Trophoblast cell (in vitro differentiated cells and primary cell): ENCODE results near the gene PCLO.
A peak's percentile ranks its signal among the peaks of the same experiment; 100 is the strongest.

Source experiments
- DNase-seq, 2 donors: peaks; one replicate each; pipeline ENCODE4 v3.0.0-alpha.2; 2016
- H2AFZ ChIP-seq: 2 replicates; pipeline ENCODE4 v1.6.1; 2013; ENCODE audit warnings: low read length, moderate library complexity, mild to moderate bottlenecking; ENCODE audit not compliant: insufficient read depth, poor library complexity
- H2AK5ac ChIP-seq: 2 replicates; pipeline ENCODE4 v1.6.1; 2013; ENCODE audit warnings: mild to moderate bottlenecking, low read length
- H2BK120ac ChIP-seq: 2 replicates; pipeline ENCODE4 v1.6.1; 2013; ENCODE audit warnings: low read length, mild to moderate bottlenecking, moderate library complexity; ENCODE audit not compliant: insufficient read depth, poor library complexity
- H2BK12ac ChIP-seq: 2 replicates; pipeline ENCODE4 v1.6.1; 2013; ENCODE audit warnings: mild to moderate bottlenecking, low read length, moderate library complexity
- H2BK5ac ChIP-seq: 2 replicates; pipeline ENCODE4 v1.6.1; 2013; ENCODE audit warnings: low read length, low read depth, moderate library complexity, mild to moderate bottlenecking; ENCODE audit not compliant: poor library complexity
- H3K14ac ChIP-seq: 2 replicates; pipeline ENCODE4 v1.6.1; 2013; ENCODE audit warnings: mild to moderate bottlenecking, low read length
- H3K18ac ChIP-seq: 2 replicates; pipeline ENCODE4 v1.6.1; 2013; ENCODE audit warnings: mild to moderate bottlenecking, low read length
- H3K23ac ChIP-seq: 2 replicates; pipeline ENCODE4 v1.6.1; 2013; ENCODE audit warnings: low read length
- H3K27ac ChIP-seq: 2 replicates; pipeline ENCODE4 v1.5.1; 2013; ENCODE audit warnings: low read depth, mild to moderate bottlenecking, inconsistent platforms, low read length, moderate library complexity
- H3K27me3 ChIP-seq: 2 replicates; pipeline ENCODE4 v1.6.1; 2013; ENCODE audit warnings: inconsistent platforms, mild to moderate bottlenecking, low read length, moderate library complexity; ENCODE audit not compliant: insufficient read depth
- H3K36me3 ChIP-seq, 2 experiments: 1 replicate in 1 of 2; 2 replicates in 1 of 2; pipeline ENCODE4 v1.6.1; 2013; ENCODE audit warnings: low read length in 2 of 2, mild to moderate bottlenecking in 2 of 2, moderate library complexity in 1 of 2; ENCODE audit not compliant: insufficient read depth in 2 of 2, control insufficient read depth in 1 of 2
- H3K4ac ChIP-seq: 2 replicates; pipeline ENCODE4 v1.6.1; 2013; ENCODE audit warnings: low read depth, mild to moderate bottlenecking, low read length, moderate library complexity
- H3K4me1 ChIP-seq, 2 experiments: 1 replicate in 1 of 2; 2 replicates in 1 of 2; pipeline ENCODE4 v1.6.1; 2013; ENCODE audit warnings: low read length in 2 of 2, mild to moderate bottlenecking in 2 of 2, moderate library complexity in 1 of 2; ENCODE audit not compliant: insufficient read depth in 2 of 2, control insufficient read depth in 1 of 2
- H3K4me2 ChIP-seq: 2 replicates; pipeline ENCODE4 v1.6.1; 2013; ENCODE audit warnings: inconsistent platforms, mild to moderate bottlenecking, low read length, moderate library complexity
- H3K4me3 ChIP-seq: 2 replicates; pipeline ENCODE4 v1.5.1; 2013; ENCODE audit warnings: mild to moderate bottlenecking, low read depth, low read length, inconsistent platforms
- H3K79me1 ChIP-seq: one replicate; pipeline ENCODE4 v1.6.1; 2013; ENCODE audit warnings: low read length
- H3K79me2 ChIP-seq: 2 replicates; pipeline ENCODE4 v1.6.1; 2013; ENCODE audit warnings: low read length, mild to moderate bottlenecking; ENCODE audit not compliant: control insufficient read depth, insufficient read depth, poor library complexity
- H3K9ac ChIP-seq: 2 replicates; pipeline ENCODE4 v1.6.1; 2013; ENCODE audit warnings: mild to moderate bottlenecking, low read length
- H3K9me3 ChIP-seq: 2 replicates; pipeline ENCODE4 v1.6.1; 2013; ENCODE audit warnings: low read depth, mild to moderate bottlenecking, control low read depth, inconsistent platforms, low read length; ENCODE audit not compliant: insufficient read depth
- H4K12ac ChIP-seq: 2 replicates; pipeline ENCODE4 v1.6.1; 2013; ENCODE audit warnings: low read depth, mild to moderate bottlenecking, low read length, moderate library complexity
- H4K8ac ChIP-seq: 2 replicates; pipeline ENCODE4 v1.6.1; 2013; ENCODE audit warnings: low read depth, mild to moderate bottlenecking, low read length, moderate library complexity
- H4K91ac ChIP-seq: one replicate; pipeline ENCODE4 v1.6.1; 2013; ENCODE audit warnings: low read depth, mild to moderate bottlenecking, low read length, moderate library complexity
- WGBS: extraction: QIAGEN DNeasy Blood & Tissue Kit; methylation state at CpG from one replicate; pipeline ENCODE4 v1.1.7; 2013; ENCODE audit warnings: missing lambda C conversion rate; ENCODE audit not compliant: insufficient read length, insufficient coverage; ENCODE audit errors: extremely low coverage; 5-methylcytosine and 5-hydroxymethylcytosine counted together

PCLO gene

GRCh38 chr7:82821037-82821436 lies 341.6 kb downstream of the PCLO start:
- DNase-seq, result no peak
- H2AFZ ChIP-seq, result no peak overlapping the region
- no peak overlapping the region for H4K12ac ChIP-seq
- no peak overlapping the region for H3K4me3 ChIP-seq
- no CpG with 5 or more reads among the region's 1 CpG for WGBS
- no peak overlapping the region for H4K91ac ChIP-seq
- H3K4me1 ChIP-seq, result no peaks in the 10 kb centered on the region
- H2BK5ac ChIP-seq, result no peak overlapping the region
- no peak overlapping the region for H2AK5ac ChIP-seq
- H3K79me2 ChIP-seq, result no peaks in the 10 kb centered on the region
- no peak overlapping the region for H2BK120ac ChIP-seq
- no peak overlapping the region for H3K14ac ChIP-seq
- H3K79me1 ChIP-seq, result no peaks in the 10 kb centered on the region
- no peak overlapping the region for H3K23ac ChIP-seq
- H3K9ac ChIP-seq, result no peak overlapping the region
- H3K4ac ChIP-seq, result no peak overlapping the region
- no peaks in the 10 kb centered on the region for H3K27me3 ChIP-seq
- no peaks in the 10 kb centered on the region for H3K36me3 ChIP-seq
- no peak overlapping the region for H3K27ac ChIP-seq
- no peaks in the 10 kb centered on the region for H3K9me3 ChIP-seq
- H3K4me2 ChIP-seq, result no peak overlapping the region
- no peak overlapping the region for H3K18ac ChIP-seq
- no peak overlapping the region for H4K8ac ChIP-seq
- no peak overlapping the region for H2BK12ac ChIP-seq

DNA sequence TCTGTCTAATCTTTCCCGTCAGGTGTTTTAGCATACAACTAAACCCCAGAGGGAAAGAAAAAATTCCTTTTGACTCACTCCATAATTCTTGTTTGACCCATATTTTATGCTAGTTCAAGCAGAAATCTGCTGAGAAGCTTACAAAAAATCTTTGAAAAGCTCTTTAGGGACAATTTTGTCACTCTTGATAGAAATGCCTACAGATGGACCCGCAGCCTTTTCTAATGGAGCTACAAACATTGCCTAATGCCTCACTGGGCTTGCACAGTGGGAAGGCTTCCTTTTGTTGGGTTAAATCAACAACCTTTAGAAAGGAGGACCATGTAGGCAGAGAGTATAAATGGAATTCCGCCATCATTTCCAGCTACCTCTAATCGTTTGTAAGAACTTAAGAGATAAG lies 344.5 kb downstream of the PCLO start:
- no peak overlapping the region for H3K23ac ChIP-seq

DNA sequence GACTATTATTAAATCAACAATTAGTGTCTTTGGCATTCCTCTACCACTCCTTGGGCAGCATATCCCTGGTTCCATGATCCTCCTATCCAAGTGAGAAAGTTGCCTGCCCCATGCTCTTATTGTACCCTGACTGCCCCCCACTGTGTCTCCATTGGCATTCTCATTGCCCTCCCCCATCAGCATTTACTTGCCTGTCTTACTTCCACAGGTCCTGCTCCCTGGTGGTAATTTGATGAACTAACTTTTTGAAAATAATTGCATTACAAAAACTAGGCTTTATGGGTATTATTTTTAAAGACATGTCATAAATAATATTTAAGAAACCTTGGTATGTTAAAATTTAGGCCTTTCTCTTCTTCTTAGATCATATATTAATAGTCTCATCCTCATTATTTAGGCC lies 346.4 kb downstream of the PCLO start:
- no peaks in the 10 kb centered on the region for H3K36me3 ChIP-seq
- H3K23ac ChIP-seq, result no peak overlapping the region
- no peak overlapping the region for H3K4ac ChIP-seq
- no peaks in the 10 kb centered on the region for H3K79me1 ChIP-seq
- H4K91ac ChIP-seq, result no peak overlapping the region
- no peaks in the 10 kb centered on the region for H3K9me3 ChIP-seq
- no peak overlapping the region for H3K14ac ChIP-seq
- H3K4me1 ChIP-seq, result no peaks in the 10 kb centered on the region
- H2BK12ac ChIP-seq, result no peak overlapping the region
- H2BK120ac ChIP-seq, result no peak overlapping the region
- no peak overlapping the region for H4K12ac ChIP-seq
- no peak overlapping the region for H3K27ac ChIP-seq
- no peak overlapping the region for H2AK5ac ChIP-seq
- no peak for DNase-seq
- H2BK5ac ChIP-seq, result no peak overlapping the region
- no peak overlapping the region for H3K4me3 ChIP-seq
- no peak overlapping the region for H3K18ac ChIP-seq
- no peaks in the 10 kb centered on the region for H3K27me3 ChIP-seq
- H3K4me2 ChIP-seq, result no peak overlapping the region
- no peak overlapping the region for H2AFZ ChIP-seq
- H3K79me2 ChIP-seq, result no peaks in the 10 kb centered on the region
- no peak overlapping the region for H4K8ac ChIP-seq
- no peak overlapping the region for H3K9ac ChIP-seq

More for the DNA sequence above, 344.5 kb downstream of the PCLO start:
- Histone ChIP-seq H3K4me1 (no peaks in the 10 kb centered on the region), H2BK120ac (no peak overlapping the region), H3K79me1 (no peaks in the 10 kb centered on the region), H3K4me2 (no peak overlapping the region), H2BK5ac (no peak overlapping the region), H3K27me3 (no peaks in the 10 kb centered on the region), H3K14ac (no peak overlapping the region), H3K4ac (no peak overlapping the region), H3K79me2 (no peaks in the 10 kb centered on the region), H4K12ac (no peak overlapping the region), H3K4me3 (no peak overlapping the region), H3K9ac (no peak overlapping the region), H2AFZ (no peak overlapping the region), H3K9me3 (no peaks in the 10 kb centered on the region), H2BK12ac (no peak overlapping the region), H4K8ac (no peak overlapping the region), H3K27ac (peak overlapping the region; percentile 34), H3K36me3 (no peaks in the 10 kb centered on the region), H2AK5ac (no peak overlapping the region), H3K18ac (no peak overlapping the region), H4K91ac (no peak overlapping the region)
- peak; percentile 84 to 94 for DNase-seq
- no CpG with 5 or more reads among the region's 4 CpGs for WGBS

DNA sequence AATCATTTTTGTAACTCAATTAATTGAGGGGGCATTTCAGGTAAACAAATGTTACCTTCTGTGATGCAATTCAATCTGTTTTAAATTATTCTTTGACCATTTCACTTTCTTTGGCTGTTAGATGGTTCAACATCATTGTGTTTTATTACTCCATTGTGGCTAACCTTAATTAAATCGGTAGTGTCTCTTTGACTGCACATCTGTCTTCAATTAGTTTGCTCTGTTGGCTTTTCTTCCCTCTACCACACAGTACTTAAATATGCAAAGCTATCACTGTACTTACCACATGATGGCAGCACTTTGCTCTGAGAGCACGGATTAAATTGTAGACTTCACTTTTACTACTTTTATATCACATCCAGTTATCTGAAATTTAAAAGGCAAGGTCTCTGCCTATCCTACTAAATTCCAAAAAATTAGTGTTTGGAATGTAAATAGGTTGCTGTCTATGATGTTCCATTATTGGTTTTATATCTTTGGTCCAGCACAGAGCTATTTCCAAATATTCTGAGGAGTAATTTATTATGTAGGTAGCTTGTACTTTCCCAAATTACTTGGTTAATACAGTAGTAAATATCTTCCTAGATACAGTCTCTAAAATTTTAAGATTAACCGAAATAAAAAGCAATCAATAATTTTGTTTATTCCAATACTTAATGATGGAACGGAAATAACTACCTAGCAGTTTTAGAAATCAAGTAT lies 352.0 kb downstream of the PCLO start:
- no peak overlapping the region for H3K14ac ChIP-seq
- no peak overlapping the region for H2AK5ac ChIP-seq
- no peak overlapping the region for H2BK120ac ChIP-seq
- H3K9ac ChIP-seq, result no peak overlapping the region
- no CpG with 5 or more reads among the region's 4 CpGs for WGBS
- DNase-seq, result peak in 1 of 2 donors; percentile 67
- no peak overlapping the region for H3K4ac ChIP-seq
- no peak overlapping the region for H3K4me2 ChIP-seq
- no peaks in the 10 kb centered on the region for H3K36me3 ChIP-seq
- no peak overlapping the region for H3K18ac ChIP-seq
- H4K12ac ChIP-seq, result no peak overlapping the region
- H3K79me1 ChIP-seq, result no peaks in the 10 kb centered on the region
- no peak overlapping the region for H3K4me3 ChIP-seq
- no peak overlapping the region for H2BK12ac ChIP-seq
- no peak overlapping the region for H4K91ac ChIP-seq
- no peak overlapping the region for H3K27ac ChIP-seq
- no peaks in the 10 kb centered on the region for H3K79me2 ChIP-seq
- no peaks in the 10 kb centered on the region for H3K4me1 ChIP-seq
- no peak overlapping the region for H2BK5ac ChIP-seq
- H3K23ac ChIP-seq, result no peak overlapping the region
- H3K9me3 ChIP-seq, result no peaks in the 10 kb centered on the region
- H3K27me3 ChIP-seq, result no peaks in the 10 kb centered on the region
- H4K8ac ChIP-seq, result no peak overlapping the region
- H2AFZ ChIP-seq, result no peak overlapping the region
